ENCODE measurements around the gene SSH2.

The SSH2 gene

GRCh38 chr17:29828676-29829284, 101.2 kb downstream of the SSH2 start:
- no peak for TF ChIP-seq CTCF (IDR thresholded peaks at IDR 0.05; ENCODE audit: borderline replicate concordance, extremely low read depth, low read length, poor library complexity, severe bottlenecking)
- no peak for TF ChIP-seq EZH2 (IDR thresholded peaks at IDR 0.05; ENCODE audit: borderline replicate concordance, low read depth, low read length, severe bottlenecking)
- no peak overlapping the region for H3K27ac ChIP-seq (ENCODE audit: low read length)
- no peak overlapping the region for H3K4me3 ChIP-seq (ENCODE audit: low read depth in 1 of 2, low read length in 2 of 2)
- no peaks in the 10 kb centered on the region for H3K4me1 ChIP-seq (ENCODE audit: insufficient read depth, low read length)
- H3K9me3 ChIP-seq (ENCODE audit: insufficient read depth, low read length, severe bottlenecking) = no peaks in the 10 kb centered on the region
- DNase-seq (no peak), ATAC-seq (ENCODE audit: insufficient read depth, low read depth) (peak; percentile 31; the same call in 1 of the 3 replicates)
- no peak overlapping the region for H3K4me2 ChIP-seq (ENCODE audit: insufficient read depth, low read length)
- H3K79me2 ChIP-seq (ENCODE audit: insufficient read depth, low read length) = peaks cover 9% of the 10 kb centered on the region; the same call in 1 of the 2 replicates
- H3K36me3 ChIP-seq (ENCODE audit: insufficient read depth, low read length) = no peaks in the 10 kb centered on the region
- no peaks in the 10 kb centered on the region for H4K20me1 ChIP-seq (ENCODE audit: insufficient read depth, low read length)
- H3K27me3 ChIP-seq (ENCODE audit: insufficient read depth, low read length, poor library complexity) = no peaks in the 10 kb centered on the region
- H3K9ac ChIP-seq (ENCODE audit: low read depth, low read length) = no peak overlapping the region
- no peak overlapping the region for H2AFZ ChIP-seq (ENCODE audit: low read depth, low read length)

- no peak overlapping the region for H3K9ac ChIP-seq (ENCODE audit: low read depth, low read length)
- H2AFZ ChIP-seq (ENCODE audit: low read depth, low read length) = no peak overlapping the region
- no peak for DNase-seq
- peaks cover 9% of the 10 kb centered on the region; the same call in 1 of the 2 replicates for H3K79me2 ChIP-seq (ENCODE audit: insufficient read depth, low read length)
- no peaks in the 10 kb centered on the region for H3K4me1 ChIP-seq (ENCODE audit: insufficient read depth, low read length)
- no peaks in the 10 kb centered on the region for H3K9me3 ChIP-seq (ENCODE audit: insufficient read depth, low read length, severe bottlenecking)
- no peaks in the 10 kb centered on the region for H4K20me1 ChIP-seq (ENCODE audit: insufficient read depth, low read length)
- H3K27me3 ChIP-seq (ENCODE audit: insufficient read depth, low read length, poor library complexity) = no peaks in the 10 kb centered on the region
- H3K4me2 ChIP-seq (ENCODE audit: insufficient read depth, low read length) = no peak overlapping the region
- H3K4me3 ChIP-seq (ENCODE audit: low read depth in 1 of 2, low read length in 2 of 2) = no peak overlapping the region
- ATAC-seq (ENCODE audit: insufficient read depth, low read depth) = no peak
- no peak overlapping the region for H3K27ac ChIP-seq (ENCODE audit: low read length)
- H3K36me3 ChIP-seq (ENCODE audit: insufficient read depth, low read length) = no peaks in the 10 kb centered on the region
- TF ChIP-seq EZH2 (IDR thresholded peaks at IDR 0.05; ENCODE audit: borderline replicate concordance, low read depth, low read length, severe bottlenecking) = no peak
- TF ChIP-seq CTCF (IDR thresholded peaks at IDR 0.05; ENCODE audit: borderline replicate concordance, extremely low read depth, low read length, poor library complexity, severe bottlenecking) = no peak
Measured at GRCh38 chr17:29827179-29827578, 102.8 kb downstream of the SSH2 start.

GRCh38 chr17:29826114-29826692, 103.8 kb downstream of the SSH2 start:
- no peaks in the 10 kb centered on the region for H3K4me1 ChIP-seq (ENCODE audit: insufficient read depth, low read length)
- no peaks in the 10 kb centered on the region for H3K27me3 ChIP-seq (ENCODE audit: insufficient read depth, low read length, poor library complexity)
- no peaks in the 10 kb centered on the region for H3K9me3 ChIP-seq (ENCODE audit: insufficient read depth, low read length, severe bottlenecking)
- no peak overlapping the region for H3K4me3 ChIP-seq (ENCODE audit: low read depth in 1 of 2, low read length in 2 of 2)
- H2AFZ ChIP-seq (ENCODE audit: low read depth, low read length) = no peak overlapping the region
- TF ChIP-seq EZH2 (IDR thresholded peaks at IDR 0.05; ENCODE audit: borderline replicate concordance, low read depth, low read length, severe bottlenecking) = no peak
- TF ChIP-seq CTCF (IDR thresholded peaks at IDR 0.05; ENCODE audit: borderline replicate concordance, extremely low read depth, low read length, poor library complexity, severe bottlenecking) = no peak
- H3K36me3 ChIP-seq (ENCODE audit: insufficient read depth, low read length) = no peaks in the 10 kb centered on the region
- no peak overlapping the region for H3K9ac ChIP-seq (ENCODE audit: low read depth, low read length)
- ATAC-seq (ENCODE audit: insufficient read depth, low read depth) (no peak), DNase-seq (no peak)
- no peak overlapping the region for H3K4me2 ChIP-seq (ENCODE audit: insufficient read depth, low read length)
- no peak overlapping the region for H3K27ac ChIP-seq (ENCODE audit: low read length)
- H4K20me1 ChIP-seq (ENCODE audit: insufficient read depth, low read length) = no peaks in the 10 kb centered on the region
- peaks cover 9% of the 10 kb centered on the region; the same call in 1 of the 2 replicates for H3K79me2 ChIP-seq (ENCODE audit: insufficient read depth, low read length)
